ENCODE measurements around the gene GAR1.
"Not testable (repeated sequence)": the region's sequence is repeated elsewhere in the genome, so short reads cannot be mapped to it uniquely, and the experiment has no call there.

Gene GAR1

DNA sequence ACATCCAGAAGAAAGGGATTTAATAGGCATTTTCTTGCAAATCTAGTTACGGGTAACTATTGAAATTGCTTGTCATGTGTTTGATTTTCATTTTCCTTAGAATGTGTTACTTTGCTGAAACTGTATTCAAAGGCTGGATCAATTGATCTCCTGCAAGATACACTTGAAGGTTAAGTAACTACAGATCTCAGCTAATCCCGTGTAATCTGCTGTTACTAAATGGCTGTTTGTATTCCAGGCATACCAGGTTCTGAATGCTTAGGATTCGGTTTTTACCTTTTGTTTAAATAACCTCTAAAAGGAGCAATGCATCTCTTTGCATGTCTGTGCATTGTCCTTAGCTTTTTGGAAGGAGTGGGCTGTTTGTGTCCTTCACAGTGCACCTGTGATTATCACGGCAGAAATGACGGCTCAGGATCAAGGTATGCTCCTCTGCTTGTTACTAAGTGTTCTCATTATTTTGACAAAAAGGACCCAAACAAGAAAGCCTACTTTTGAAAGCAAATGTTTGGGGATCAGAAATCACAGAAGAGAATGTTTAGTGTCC is 32.4 kb downstream of the GAR1 start, which contains the start of gene LRIT3:
TSS of gene LRIT3 (plus strand) at position 212 of the 547 bp plus-strand sequence. CDS start at position 307, 95 bp downstream.
- H3K4me3 ChIP-seq (ENCODE audit: low read length) = no peak within 1 kb of the TSS
- H4K20me1 ChIP-seq (ENCODE audit: insufficient read depth, low read length) = no peaks in the 10 kb centered on the region
- H2AFZ ChIP-seq (ENCODE audit: low read length) = no peak within 1 kb of the TSS
- no peaks in the 10 kb centered on the region for H3K4me1 ChIP-seq (ENCODE audit: low read length)
- no peaks in the 10 kb centered on the region for H3K79me2 ChIP-seq (ENCODE audit: low read length)
- H3K27ac ChIP-seq (ENCODE audit: low read length) = no peak within 1 kb of the TSS
- H3K4me2 ChIP-seq (ENCODE audit: low read depth, low read length) = no peak within 1 kb of the TSS
- no peaks in the 10 kb centered on the region for H3F3A ChIP-seq (ENCODE audit: insufficient read depth, low read length)
- H3K36me3 ChIP-seq (replicated peaks; ENCODE audit: insufficient read depth, low read length) = no peaks in the 10 kb centered on the region
- no peaks in the 10 kb centered on the region for H3K27me3 ChIP-seq (replicated peaks; ENCODE audit: insufficient read depth, low read length)
- no peak for DNase-seq
- TF ChIP-seq CTCF (IDR thresholded peaks at IDR 0.05; ENCODE audit: low read length) (no peak), EZH2 (optimal IDR thresholded peaks at IDR 0.05; ENCODE audit: low read depth, low read length) (no peak), EZH2phosphoT487 (IDR thresholded peaks at IDR 0.05; ENCODE audit: low read length) (no peak)
- H3K9me3 ChIP-seq (replicated peaks; ENCODE audit: insufficient read depth, low read length) = no peaks in the 10 kb centered on the region
- no peak within 1 kb of the TSS for H3K9ac ChIP-seq (ENCODE audit: low read length)
- H3K9me2 ChIP-seq (replicated peaks; ENCODE audit: insufficient read depth, low read length) = no peaks in the 10 kb centered on the region

- Histone ChIP-seq H2AFZ (ENCODE audit: low read length) (no peak overlapping the region), H3K27ac (ENCODE audit: low read length) (no peak overlapping the region), H3K9me3 (replicated peaks; ENCODE audit: insufficient read depth, low read length) (no peaks in the 10 kb centered on the region), H3F3A (ENCODE audit: insufficient read depth, low read length) (no peaks in the 10 kb centered on the region), H3K27me3 (replicated peaks; ENCODE audit: insufficient read depth, low read length) (no peaks in the 10 kb centered on the region), H3K79me2 (ENCODE audit: low read length) (no peaks in the 10 kb centered on the region), H3K4me2 (ENCODE audit: low read depth, low read length) (no peak overlapping the region), H3K9ac (ENCODE audit: low read length) (no peak overlapping the region), H3K4me1 (ENCODE audit: low read length) (no peaks in the 10 kb centered on the region), H3K9me2 (replicated peaks; ENCODE audit: insufficient read depth, low read length) (no peaks in the 10 kb centered on the region), H4K20me1 (ENCODE audit: insufficient read depth, low read length) (no peaks in the 10 kb centered on the region), H3K4me3 (ENCODE audit: low read length) (no peak overlapping the region), H3K36me3 (replicated peaks; ENCODE audit: insufficient read depth, low read length) (no peaks in the 10 kb centered on the region)
- TF ChIP-seq CTCF (IDR thresholded peaks at IDR 0.05; ENCODE audit: low read length) = no peak
- no peak for TF ChIP-seq EZH2phosphoT487 (IDR thresholded peaks at IDR 0.05; ENCODE audit: low read length)
- no peak for TF ChIP-seq EZH2 (optimal IDR thresholded peaks at IDR 0.05; ENCODE audit: low read depth, low read length)
- DNase-seq = no peak
Observed at GRCh38 chr4:109848501-109848900, 32.9 kb downstream of the GAR1 start.

DNA sequence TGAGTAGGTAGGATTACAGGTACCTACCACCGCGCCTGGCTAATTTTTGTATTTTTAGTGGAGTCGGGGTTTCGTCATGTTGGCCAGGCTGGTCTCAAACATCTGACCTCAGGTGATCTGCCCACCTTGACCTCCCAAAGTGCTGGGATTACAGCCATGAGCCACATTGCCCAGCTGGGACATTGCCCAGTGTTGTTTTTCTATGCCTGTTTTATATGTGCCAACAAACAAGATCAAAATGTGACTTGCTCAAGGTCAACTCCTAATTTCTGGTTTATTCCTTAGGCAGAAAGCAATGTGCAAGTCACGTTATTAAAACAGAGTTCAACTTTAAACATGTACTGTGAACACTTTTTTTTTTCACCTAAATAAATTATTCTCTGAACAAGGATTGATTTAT is 35.0 kb downstream of the GAR1 start:
- Histone ChIP-seq H3K9me3 (replicated peaks; ENCODE audit: insufficient read depth, low read length) (no peaks in the 10 kb centered on the region), H3F3A (ENCODE audit: insufficient read depth, low read length) (no peaks in the 10 kb centered on the region), H3K9me2 (replicated peaks; ENCODE audit: insufficient read depth, low read length) (no peaks in the 10 kb centered on the region), H3K9ac (ENCODE audit: low read length) (no peak overlapping the region), H3K4me1 (ENCODE audit: low read length) (no peaks in the 10 kb centered on the region), H2AFZ (ENCODE audit: low read length) (no peak overlapping the region), H3K4me2 (ENCODE audit: low read depth, low read length) (no peak overlapping the region), H4K20me1 (ENCODE audit: insufficient read depth, low read length) (no peaks in the 10 kb centered on the region), H3K79me2 (ENCODE audit: low read length) (no peaks in the 10 kb centered on the region), H3K27me3 (replicated peaks; ENCODE audit: insufficient read depth, low read length) (no peaks in the 10 kb centered on the region), H3K36me3 (replicated peaks; ENCODE audit: insufficient read depth, low read length) (no peaks in the 10 kb centered on the region), H3K27ac (ENCODE audit: low read length) (no peak overlapping the region), H3K4me3 (ENCODE audit: low read length) (no peak overlapping the region)
- TF ChIP-seq CTCF (IDR thresholded peaks at IDR 0.05; ENCODE audit: low read length) (no peak), EZH2phosphoT487 (IDR thresholded peaks at IDR 0.05; ENCODE audit: low read length) (no peak), EZH2 (optimal IDR thresholded peaks at IDR 0.05; ENCODE audit: low read depth, low read length) (no peak)
- DNase-seq = no peak

DNA sequence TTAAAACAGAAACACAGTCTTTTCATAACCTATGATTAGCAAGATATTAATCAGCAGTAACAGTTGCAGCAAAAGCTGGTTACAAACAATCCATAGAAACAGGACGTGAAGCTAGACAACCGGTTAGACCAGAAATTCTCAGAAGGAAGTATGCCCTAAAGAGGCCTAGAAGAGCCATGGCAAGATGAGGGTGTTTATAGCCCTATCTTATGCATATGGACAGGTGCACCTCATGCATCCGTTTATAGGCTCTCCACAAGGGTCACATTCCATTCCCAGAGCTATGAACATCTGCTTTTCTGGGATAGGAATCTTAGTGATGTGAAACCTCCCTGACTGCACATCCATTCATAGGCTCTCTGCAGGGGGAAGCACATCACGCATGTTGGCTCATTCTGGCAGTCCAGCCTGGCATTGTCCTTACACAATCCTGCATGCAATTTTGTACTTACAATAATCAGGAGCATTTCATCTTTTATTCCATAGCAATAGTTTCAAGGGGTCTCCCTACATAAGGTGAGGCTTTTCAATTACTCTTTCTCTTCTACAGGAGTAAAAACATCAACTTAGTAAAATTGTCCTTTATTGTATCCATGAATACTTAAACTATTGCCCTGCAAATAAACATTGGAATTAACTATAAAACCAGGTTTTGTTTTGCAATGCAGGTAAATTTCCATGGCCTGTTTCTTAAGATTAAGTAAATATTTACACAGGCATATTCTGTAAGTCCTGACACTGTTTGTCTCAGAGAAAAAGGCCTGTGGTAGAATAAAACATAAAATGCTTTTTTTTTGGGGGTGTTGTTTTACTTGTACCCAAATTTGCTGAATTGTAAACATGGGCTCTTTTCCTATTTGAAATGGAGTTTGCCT is 44.1 kb downstream of the GAR1 start:
- H3F3A ChIP-seq (ENCODE audit: insufficient read depth, low read length); DNase-seq; H3K4me3 ChIP-seq (ENCODE audit: low read length); H3K9ac ChIP-seq (ENCODE audit: low read length); H3K27me3 ChIP-seq (replicated peaks; ENCODE audit: insufficient read depth, low read length); H3K27ac ChIP-seq (ENCODE audit: low read length); H2AFZ ChIP-seq (ENCODE audit: low read length); H3K9me3 ChIP-seq (replicated peaks; ENCODE audit: insufficient read depth, low read length); H3K79me2 ChIP-seq (ENCODE audit: low read length); H4K20me1 ChIP-seq (ENCODE audit: insufficient read depth, low read length); H3K9me2 ChIP-seq (replicated peaks; ENCODE audit: insufficient read depth, low read length); H3K36me3 ChIP-seq (replicated peaks; ENCODE audit: insufficient read depth, low read length); H3K4me2 ChIP-seq (ENCODE audit: low read depth, low read length); H3K4me1 ChIP-seq (ENCODE audit: low read length): not testable (repeated sequence)
